Measurements from ENCODE around the gene IFRD2.
"Not testable (repeated sequence)": the region's sequence is repeated elsewhere in the genome, so short reads cannot be mapped to it uniquely, and the experiment has no call there.

The IFRD2 gene

DNA sequence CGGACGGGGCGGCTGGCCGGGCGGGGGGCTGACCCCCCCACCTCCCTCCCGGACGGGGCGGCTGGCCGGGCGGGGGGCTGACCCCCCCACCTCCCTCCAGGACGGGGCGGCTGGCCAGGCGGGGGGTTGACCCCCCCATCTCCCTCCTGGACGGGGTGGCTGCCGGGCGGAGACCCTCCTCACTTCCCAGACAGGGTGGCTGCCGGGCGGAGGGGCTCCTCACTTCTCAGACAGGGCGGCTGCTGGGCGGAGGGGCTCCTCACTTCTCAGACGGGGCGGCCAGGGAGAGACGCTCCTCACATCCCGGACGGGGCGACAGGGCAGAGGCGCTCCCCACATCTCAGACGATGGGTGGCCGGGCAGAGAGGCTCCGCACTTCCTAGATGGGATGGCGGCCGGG is 19.8 kb upstream of the IFRD2 start:
- in situ Hi-C loops (cut with HindIII; ENCODE audit: low pct_ligation_motif_present, low pct_unique_long_range_greater_than_20kb, low sequenced_read_pairs); DNase-seq: not testable (repeated sequence)

DNA sequence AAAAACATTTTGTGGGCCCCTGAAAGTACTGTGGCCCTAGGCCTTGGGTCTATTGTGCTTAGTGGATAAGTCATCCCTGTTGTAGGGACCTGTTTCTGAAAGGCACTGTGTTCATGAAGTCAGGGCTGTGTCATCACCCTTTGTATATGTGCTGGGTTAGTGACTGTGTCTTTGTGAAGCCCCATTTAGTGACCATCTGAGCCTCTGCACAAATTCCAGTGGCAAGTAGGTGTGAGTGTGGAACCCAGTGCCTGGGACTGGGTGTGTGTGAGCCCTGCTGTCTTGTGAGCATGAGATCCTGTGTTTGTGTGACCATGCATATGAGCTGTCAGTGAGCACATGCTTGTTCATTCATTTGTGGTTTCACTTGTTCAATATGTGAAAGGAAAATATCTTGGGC is 12.4 kb upstream of the IFRD2 start:
- in situ Hi-C loops (cut with HindIII; ENCODE audit: low pct_ligation_motif_present, low pct_unique_long_range_greater_than_20kb, low sequenced_read_pairs), result no loop called here
- DNase-seq, result no peak

DNA sequence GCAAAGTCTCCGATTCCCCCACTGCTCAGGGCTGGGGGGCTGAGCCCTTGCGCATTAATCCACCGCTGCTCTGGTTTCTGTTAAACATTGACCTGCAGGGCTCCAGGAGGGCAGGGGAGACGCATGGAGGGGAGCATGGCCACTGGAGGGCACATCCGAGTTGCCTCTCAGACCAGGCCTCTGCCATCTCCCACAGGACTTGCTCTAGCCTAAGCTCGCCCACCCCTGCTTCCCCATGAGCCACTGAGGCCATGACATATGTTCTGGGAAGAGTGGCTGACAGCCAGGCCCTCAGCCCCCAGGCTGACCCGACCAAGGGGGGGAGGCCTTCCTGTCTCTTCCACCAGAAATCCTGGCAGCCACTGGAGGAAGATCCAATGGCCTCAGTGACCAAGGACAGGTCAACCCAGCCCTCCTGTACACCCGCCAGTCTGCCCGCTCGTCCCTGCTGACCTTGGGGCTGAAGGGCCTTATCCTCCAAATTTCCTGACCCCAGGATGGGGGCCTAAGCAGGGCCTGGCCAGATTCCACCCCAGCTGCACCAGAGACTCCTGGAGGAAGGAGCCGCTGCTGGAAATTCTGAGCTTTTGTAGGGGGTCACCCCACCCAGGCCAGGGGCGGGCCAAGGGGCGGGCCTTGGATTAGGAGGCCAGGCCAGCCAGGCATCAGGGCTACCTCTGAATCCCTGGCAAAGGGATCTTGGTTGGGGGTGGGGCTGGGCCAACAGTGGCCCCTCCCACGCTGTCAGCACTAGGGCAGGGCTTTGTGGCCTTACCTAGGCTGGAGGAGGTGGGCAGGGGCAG is 11.0 kb upstream of the IFRD2 start, which contains the start of gene HYAL1:
HYAL1 (minus strand) TSS at position 562 of the 803 bp plus-strand sequence. CDS start 618 bp downstream, outside the sequence.
- in situ Hi-C loops (cut with HindIII; ENCODE audit: low pct_ligation_motif_present, low pct_unique_long_range_greater_than_20kb, low sequenced_read_pairs), result no loop called here
- DNase-seq, result peak; percentile 78

DNA sequence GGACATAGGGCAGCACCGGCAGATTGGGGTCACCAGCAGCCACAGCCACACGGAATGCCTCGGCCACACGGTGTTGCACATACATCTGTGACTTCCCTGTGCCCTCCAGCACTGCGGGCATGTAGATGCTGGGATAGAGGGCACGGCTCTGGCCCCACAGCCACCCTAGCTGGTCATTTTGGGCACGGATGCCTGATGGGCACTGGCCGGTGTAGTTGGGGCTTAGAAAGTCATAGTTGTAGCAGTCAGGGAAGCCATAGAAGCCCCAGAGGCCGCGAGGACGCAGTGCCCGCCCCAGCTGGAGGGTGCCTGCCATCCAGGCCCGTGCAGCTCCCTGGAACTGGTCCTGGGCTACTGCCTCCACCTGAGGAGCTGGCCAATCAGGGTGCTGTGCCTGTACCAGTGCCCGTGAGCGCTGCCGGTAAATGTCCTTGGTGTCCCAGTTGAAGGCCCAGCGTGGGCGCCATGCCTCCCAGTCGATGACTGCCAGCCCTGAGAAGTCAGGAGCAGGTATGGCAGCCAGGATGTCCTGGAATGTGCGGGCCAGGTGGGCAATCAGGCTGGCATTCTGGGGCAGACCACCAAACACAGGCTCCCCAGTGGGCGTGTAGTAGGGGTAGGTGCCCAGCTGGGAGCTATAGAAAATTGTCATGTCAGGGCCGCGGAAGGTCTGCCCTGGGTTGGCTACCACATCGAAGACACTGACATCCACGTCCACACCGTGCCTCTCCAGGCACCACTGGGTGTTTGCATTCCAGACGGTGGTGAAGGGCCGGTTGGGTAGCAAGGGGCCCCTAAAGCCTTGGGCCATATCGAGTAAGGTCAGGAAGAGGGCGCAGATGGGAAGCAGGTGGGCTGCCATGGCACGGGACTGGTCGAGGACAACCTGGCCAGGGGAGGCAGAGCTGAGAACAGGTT is 10.1 kb upstream of the IFRD2 start:
- in situ Hi-C loops (cut with HindIII; ENCODE audit: low pct_ligation_motif_present, low pct_unique_long_range_greater_than_20kb, low sequenced_read_pairs), result no loop called here
- no peak for DNase-seq

DNA sequence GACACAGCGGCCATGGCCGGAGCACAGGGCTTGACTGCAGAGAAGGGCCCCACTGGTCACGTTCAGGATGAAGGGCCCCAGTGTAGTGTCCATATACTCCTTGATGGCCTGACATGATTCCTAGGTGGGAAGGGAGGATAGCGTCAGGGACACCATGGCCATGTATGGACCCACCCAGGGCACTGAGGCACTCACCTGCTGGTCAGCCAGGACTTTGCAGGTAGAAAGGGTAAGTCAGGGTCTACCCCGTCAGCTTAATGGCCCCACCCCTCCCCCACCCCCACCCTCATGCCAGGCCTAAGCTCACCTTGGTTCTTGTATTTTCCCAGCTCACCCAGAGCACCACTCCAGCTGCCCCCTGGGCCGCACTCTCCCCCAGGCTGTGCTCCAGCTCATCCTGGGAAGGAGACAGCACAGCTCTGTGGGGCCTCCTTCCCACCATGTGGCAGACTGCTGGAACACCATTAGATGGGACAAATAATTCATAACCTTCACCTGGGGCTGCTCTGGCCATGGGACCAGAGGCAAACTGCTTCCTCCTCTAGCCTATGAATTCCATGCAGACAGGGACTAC is 8.5 kb upstream of the IFRD2 start:
- DNase-seq, result no peak
- in situ Hi-C loops (cut with HindIII; ENCODE audit: low pct_ligation_motif_present, low pct_unique_long_range_greater_than_20kb, low sequenced_read_pairs), result no loop called here

DNA sequence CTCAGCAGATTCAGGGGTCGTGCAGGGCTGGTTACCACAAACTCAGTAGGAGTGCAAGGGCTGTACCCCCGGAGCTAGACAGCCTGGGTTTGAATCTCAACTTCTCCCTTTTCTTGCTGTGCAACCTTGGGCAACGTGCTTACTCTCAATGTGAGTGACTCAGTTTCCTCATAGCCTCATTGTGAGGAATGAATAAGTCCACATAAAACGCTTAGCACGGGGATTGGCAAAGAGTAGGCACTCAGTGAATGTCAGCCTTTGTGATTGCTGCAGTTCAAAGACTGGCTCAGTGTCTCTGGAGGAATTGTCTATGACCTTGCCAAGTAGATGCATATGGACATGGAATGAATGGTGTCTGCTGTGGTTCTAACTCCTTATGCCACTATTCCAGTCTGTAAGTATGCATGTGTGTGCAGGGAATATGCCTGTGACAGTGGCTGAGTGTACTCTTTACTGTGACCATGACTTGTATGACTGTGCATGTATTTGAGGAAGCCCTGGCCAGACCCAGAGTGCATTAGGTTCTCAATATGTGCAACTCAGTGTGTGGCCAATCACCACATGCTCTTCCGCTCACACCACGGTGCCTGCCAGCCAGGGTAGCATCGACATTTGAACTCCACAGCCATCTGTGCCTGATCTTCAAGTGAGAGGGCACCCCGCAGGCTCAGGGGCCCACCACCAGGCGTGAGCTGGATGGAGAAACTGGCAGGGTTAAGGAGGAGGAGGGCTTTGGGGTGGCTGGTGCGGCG is 7.9 kb upstream of the IFRD2 start:
- peak; percentile 11 for DNase-seq
- in situ Hi-C loops (cut with HindIII; ENCODE audit: low pct_ligation_motif_present, low pct_unique_long_range_greater_than_20kb, low sequenced_read_pairs), result no loop called here

DNA sequence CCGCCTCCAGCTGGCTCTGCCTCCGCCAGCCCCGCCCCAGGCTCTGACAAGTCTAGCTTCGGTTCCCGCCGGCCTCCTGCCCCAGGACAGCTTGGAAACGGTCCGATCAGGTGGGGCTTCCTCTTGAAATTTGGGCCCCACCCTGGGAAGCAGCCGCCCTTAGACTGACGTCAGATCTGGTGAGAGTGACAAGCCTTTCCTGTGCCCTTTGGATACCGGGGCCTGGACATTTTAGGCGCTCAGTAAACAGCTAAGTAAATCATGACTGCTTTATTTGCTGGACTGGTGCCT is 7.4 kb upstream of the IFRD2 start:
- DNase-seq, result no peak

DNA sequence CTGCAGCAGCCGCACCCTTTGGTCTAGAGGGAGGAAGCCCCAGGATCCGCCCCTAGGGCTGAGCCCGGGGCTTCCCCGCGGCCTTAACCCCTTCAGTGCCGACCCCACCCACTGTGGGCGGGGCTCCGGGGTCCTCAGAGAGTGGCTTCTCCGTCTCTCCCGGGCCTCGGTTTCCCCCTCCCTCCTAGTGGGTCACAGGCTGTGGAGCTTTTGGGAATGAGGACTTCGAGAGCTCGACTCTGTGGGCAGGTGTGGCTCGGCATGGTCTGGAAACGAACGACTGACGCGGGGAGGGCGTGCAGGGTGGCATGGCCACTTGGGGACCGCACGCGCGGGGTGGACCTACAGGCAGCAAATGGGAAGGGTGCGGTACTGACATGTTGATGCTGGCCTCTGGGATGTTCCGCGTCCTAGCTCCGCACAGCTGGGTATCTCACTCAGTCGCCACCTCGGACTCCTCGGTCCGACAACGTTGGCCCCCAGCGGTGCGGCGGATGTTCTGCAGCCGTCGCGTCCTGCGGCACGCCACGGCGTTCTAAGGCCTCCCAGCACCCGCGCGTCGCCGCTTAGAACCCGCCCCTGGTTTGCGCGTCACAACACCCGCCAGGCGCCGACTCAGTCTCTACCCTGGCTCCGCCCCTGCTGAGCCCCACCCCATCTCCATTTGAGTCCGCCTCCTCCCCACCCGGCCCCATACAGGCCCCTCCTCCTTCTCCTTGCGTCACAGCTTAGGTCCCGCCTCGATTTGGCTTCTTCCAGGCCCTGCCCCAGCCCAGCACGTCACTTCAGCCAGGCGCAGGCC is 6.8 kb upstream of the IFRD2 start, which contains the start of the genes HYAL3 and NAA80:
HYAL3 (minus strand) TSS at position 570 of the 802 bp plus-strand sequence. CDS start 3,803 bp downstream, outside the sequence.
NAA80 (minus strand) TSS at position 570 of the 802 bp plus-strand sequence. CDS start 1,942 bp downstream, outside the sequence.
- DNase-seq, result peak; percentile 97

More for the DNA sequence above, 7.4 kb upstream of the IFRD2 start:
- in situ Hi-C loops (cut with HindIII; ENCODE audit: low pct_ligation_motif_present, low pct_unique_long_range_greater_than_20kb, low sequenced_read_pairs), result no loop called here

DNA sequence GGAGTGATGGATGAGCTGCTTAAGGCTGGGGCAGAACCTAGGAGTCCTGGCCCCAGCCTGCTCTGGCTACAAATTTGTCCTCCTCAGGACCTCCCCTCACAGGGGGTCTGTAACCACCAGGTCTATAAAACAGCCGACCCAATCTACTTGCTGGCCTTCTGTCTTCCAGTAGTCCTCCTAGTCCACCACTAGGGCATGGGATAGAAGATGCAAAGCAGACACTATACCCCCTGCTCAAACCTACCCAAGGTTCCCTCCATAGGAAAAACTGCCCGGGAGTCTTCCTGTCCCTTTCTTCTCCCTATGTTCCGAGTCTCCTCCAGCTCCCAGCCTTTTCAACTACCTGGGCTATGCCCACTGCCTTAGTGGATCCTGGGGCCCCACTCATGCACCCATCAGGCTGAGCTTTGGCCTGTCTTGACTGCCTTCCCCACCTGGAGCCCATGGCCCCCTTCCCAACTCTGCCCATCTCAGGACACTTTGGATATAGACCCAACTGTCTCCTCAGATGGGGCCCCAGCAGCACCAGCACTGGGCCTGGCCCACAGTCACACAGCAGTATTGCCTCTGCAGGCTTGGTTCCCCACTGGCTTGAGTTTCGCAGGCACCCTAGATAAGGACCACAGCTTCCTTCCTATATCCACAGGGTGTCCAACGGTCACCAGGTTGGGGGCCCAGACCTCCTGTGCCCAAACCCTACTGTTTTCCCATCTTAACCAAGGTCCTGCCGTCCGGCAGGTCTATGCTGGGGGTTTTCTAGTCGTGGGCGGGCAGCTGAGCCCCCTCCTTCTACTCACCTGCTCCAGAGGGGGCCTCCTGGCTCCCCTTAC is 5.9 kb upstream of the IFRD2 start:
- in situ Hi-C loops (cut with HindIII; ENCODE audit: low pct_ligation_motif_present, low pct_unique_long_range_greater_than_20kb, low sequenced_read_pairs), result no loop called here
- no peak for DNase-seq

More for the DNA sequence above, 6.8 kb upstream of the IFRD2 start, which contains the start of the genes HYAL3 and NAA80:
- in situ Hi-C loops (cut with HindIII; ENCODE audit: low pct_ligation_motif_present, low pct_unique_long_range_greater_than_20kb, low sequenced_read_pairs), result no loop called here

DNA sequence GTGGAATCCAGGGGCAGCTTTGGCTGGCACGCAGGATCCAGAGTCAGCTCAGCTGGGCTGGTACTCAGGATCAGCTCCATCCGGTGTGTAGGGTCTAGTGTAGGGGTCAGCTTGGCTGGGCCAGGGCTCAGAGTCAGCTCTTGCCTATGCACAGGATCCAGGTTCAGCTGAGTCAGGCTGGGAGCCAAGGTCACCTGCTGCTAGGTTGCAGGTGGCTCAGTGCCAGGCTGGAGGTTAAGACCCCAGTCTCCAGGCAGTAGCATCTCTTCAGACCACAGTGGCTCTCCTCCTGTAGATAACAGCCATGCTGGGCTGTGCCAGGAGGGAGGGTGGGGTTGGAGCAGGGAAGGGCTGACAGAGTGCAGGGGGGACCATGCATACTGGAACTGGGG is 5.2 kb upstream of the IFRD2 start:
- in situ Hi-C loops (cut with HindIII; ENCODE audit: low pct_ligation_motif_present, low pct_unique_long_range_greater_than_20kb, low sequenced_read_pairs), result no loop called here
- no peak for DNase-seq

DNA sequence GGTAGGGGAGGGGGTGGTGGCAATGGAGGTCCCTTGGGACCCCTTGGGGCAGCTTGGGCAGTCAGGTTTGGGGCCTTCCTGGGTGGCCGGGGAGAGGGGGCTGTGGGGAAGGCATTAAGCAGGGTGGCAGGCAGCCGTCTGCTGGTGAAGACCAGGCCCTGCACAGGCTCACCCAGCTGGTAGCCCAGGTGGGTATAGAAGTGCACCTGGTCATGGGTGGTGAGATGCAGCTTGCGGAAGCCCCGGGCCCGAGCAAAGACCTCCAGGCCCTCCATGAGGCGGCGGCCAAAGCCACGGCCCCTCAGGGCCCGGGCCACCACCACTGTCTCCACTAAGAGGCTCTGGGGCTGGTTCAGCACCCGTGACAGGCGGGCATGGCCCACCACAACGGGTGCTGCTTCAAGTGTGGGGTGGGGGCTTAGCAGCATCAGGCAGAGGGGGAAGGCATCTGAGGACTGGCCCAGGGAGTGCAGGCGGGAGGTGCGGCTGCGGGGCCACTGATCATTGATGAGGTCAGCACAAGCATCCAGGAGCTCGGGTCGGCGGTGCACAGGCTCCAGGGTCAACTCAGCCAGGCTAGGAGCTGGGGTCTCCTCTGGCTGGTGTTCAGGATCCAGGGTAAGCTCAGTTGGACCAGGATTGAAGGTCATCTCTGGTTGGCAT is 4.6 kb upstream of the IFRD2 start:
- DNase-seq, result no peak
- in situ Hi-C loops (cut with HindIII; ENCODE audit: low pct_ligation_motif_present, low pct_unique_long_range_greater_than_20kb, low sequenced_read_pairs), result no loop called here

DNA sequence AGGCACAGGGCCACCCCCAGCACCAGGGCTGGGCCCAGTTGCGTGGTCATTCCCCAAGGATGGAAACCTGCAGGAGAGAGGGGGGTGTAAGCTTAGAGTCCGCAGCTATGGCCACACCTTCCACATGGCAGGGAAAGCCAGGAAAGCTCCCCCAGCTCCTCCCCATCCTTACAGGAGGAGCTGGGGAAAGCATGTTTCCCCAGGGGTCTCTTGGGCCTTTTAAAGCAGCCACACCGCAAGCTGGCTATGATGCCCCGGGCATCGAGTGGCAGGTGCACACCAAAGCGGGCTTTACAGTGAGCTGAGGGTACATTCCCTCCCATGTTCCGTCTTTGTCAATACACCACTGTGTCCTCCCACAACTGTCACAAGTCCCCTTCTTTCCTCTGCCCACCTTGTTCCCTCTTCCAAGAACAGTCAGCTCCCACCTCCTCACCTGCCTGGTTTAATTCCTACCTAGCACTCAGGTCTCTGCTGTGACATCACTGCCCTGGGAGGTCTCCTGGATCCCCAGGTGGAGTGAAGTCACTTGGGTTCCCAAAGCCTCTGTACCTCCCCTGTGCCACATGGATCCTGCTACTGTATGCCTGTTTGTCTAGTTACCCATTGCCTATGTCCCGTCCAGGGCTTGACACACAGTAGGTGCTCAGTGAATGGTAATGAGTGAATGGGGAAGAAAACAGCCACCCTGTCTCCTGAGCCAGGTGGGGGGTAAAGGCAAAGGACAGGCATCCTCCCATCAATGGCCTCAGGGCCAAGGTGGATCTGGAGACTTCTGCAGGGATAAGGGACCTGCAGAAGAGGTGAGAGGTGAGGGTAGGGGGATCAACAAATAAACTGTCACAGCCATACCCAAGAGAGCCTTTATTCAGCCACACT is 3.6 kb upstream of the IFRD2 start:
- DNase-seq, result no peak
- in situ Hi-C loops (cut with HindIII; ENCODE audit: low pct_ligation_motif_present, low pct_unique_long_range_greater_than_20kb, low sequenced_read_pairs), result no loop called here

DNA sequence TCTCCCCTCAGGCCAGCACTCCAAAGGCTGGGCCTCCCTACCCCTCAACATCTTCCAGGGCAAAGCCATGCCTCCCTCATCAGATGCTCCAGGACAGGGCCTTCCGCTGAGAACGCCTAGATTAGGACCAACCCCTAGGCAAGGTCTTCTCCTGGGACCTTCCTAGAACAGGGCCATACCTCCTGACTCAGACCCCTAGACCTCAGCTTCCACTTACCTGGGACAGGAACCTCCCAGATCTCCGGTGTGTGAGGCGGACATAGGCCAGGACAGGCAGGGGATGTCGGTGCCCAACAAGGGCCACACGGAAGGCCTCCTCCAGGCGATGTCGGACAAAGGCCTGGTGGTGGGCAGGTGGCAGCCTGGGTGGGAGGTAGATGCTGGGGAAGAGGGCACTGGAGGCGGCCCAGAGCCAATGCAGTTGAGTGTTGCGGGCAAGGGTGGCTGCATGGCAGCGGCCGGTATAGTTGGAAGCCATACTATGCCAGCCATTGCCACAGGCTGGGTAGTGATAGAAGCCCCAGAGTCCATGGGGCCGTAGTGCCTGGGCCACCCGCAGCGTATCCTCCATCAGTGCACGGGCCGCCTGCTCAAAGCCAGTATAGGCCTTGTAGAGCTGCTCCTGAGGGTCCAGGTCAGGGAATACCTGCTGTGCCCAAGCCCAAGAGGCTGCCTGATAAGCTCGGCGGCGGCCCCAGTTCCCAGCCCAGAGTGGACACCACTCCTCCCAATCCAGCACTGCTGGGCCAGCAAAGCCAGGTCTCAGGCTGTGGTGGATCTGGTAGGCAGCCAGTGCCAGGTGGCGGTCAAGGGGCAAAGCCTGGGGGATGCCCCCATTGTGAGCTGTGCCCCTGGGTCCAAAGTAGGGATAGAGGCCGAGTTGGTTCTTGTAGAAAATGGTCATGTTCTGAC is 2.5 kb upstream of the IFRD2 start:
- DNase-seq, result no peak
- in situ Hi-C loops (cut with HindIII; ENCODE audit: low pct_ligation_motif_present, low pct_unique_long_range_greater_than_20kb, low sequenced_read_pairs), result no loop called here

DNA sequence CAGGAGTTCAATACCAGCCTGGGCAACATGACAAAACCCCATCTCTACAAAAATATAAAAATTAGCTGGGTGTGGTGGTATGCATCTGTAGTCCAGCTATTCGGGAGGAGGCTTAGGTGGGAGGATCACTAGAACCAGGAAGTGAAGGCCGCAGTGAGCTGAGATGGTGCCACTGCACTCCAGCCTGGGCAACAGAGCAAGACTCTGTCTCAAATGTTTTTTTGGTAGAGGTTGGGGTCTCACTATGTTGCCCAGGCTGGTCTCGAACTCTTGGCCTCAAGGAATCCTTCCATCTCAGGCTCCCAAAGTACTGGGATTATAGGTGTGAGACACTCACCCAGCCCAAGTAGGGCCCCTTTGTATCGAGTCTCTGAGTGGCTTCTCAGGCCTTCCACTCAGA is 1.9 kb upstream of the IFRD2 start:
- no peak for DNase-seq
- in situ Hi-C loops (cut with HindIII; ENCODE audit: low pct_ligation_motif_present, low pct_unique_long_range_greater_than_20kb, low sequenced_read_pairs), result no loop called here
